ENCODE results near the gene C1orf115. TPM values are rescaled to one million over a fixed set of nuclear protein-coding genes. Genes with fewer than 3 reads are reported as not detected.
"Not testable (repeated sequence)": the region's sequence is repeated elsewhere in the genome, so short reads cannot be mapped to it uniquely, and the experiment has no call there.

Gene C1orf115
- total RNA-seq, 1 donor from 2014 or later = 7.5 TPM

GRCh38 chr1:220730486-220730885, 40.3 kb downstream of the C1orf115 start:
- no peaks in the 10 kb centered on the region for H3K36me3 Mint-ChIP-seq
- no peak for TF ChIP-seq CTCF (conservative IDR thresholded peaks at IDR 0.05)
- H3K27ac Mint-ChIP-seq = no peak overlapping the region
- no peak overlapping the region for H3K4me3 Mint-ChIP-seq
- no peaks in the 10 kb centered on the region for H3K4me1 Mint-ChIP-seq (ENCODE audit: unreplicated experiment)
- H3K9me3 Mint-ChIP-seq = no peaks in the 10 kb centered on the region
- H3K27me3 Mint-ChIP-seq = peaks cover 9% of the 10 kb centered on the region
- no peak for DNase-seq (ENCODE audit: extremely low spot score, unreplicated experiment)

GRCh38 chr1:220732137-220732536, 42.0 kb downstream of the C1orf115 start:
- Mint-ChIP-seq H3K4me3 (no peak overlapping the region), H3K4me1 (ENCODE audit: unreplicated experiment) (no peaks in the 10 kb centered on the region), H3K36me3 (no peaks in the 10 kb centered on the region), H3K9me3 (no peaks in the 10 kb centered on the region), H3K27ac (no peak overlapping the region), H3K27me3 (peaks cover 1% of the 10 kb centered on the region)
- TF ChIP-seq CTCF (conservative IDR thresholded peaks at IDR 0.05) = no peak
- DNase-seq (ENCODE audit: extremely low spot score, unreplicated experiment) = no peak

DNA sequence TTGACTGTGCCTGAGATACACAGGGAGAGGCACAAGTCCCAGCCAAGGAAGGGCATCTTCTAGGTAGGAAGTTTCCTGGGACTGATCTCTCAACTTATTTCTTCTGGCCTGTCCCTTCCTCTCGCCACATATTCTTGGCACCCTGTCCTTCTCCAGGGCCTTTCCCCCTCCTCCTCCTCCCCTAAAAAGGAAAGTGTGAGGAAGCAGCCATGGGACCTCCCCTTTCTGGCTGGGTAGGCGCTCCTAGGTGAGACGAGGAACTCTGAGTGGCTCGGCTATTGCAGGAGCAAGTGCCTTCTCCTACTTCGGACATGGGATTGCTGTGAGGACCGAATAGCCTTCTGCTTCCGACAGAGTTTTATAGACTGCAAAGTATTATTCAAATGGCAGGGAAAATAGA, 42.5 kb downstream of the C1orf115 start:
- TF ChIP-seq CTCF (conservative IDR thresholded peaks at IDR 0.05) = no peak
- Mint-ChIP-seq H3K27me3 (no peaks in the 10 kb centered on the region), H3K4me3 (no peak overlapping the region), H3K9me3 (no peaks in the 10 kb centered on the region), H3K27ac (no peak overlapping the region), H3K4me1 (ENCODE audit: unreplicated experiment) (no peaks in the 10 kb centered on the region), H3K36me3 (no peaks in the 10 kb centered on the region)
- no peak for DNase-seq (ENCODE audit: extremely low spot score, unreplicated experiment)

- H3K27me3 Mint-ChIP-seq = no peaks in the 10 kb centered on the region
- peak; percentile 79 for DNase-seq (ENCODE audit: extremely low spot score, unreplicated experiment)
- H3K9me3 Mint-ChIP-seq = no peaks in the 10 kb centered on the region
- H3K27ac Mint-ChIP-seq = no peak overlapping the region
- peak; percentile 86 for TF ChIP-seq CTCF (conservative IDR thresholded peaks at IDR 0.05)
- no peaks in the 10 kb centered on the region for H3K36me3 Mint-ChIP-seq
- no peak overlapping the region for H3K4me3 Mint-ChIP-seq
- no peaks in the 10 kb centered on the region for H3K4me1 Mint-ChIP-seq (ENCODE audit: unreplicated experiment)
Observed at GRCh38 chr1:220733086-220733601, 43.0 kb downstream of the C1orf115 start.

DNA sequence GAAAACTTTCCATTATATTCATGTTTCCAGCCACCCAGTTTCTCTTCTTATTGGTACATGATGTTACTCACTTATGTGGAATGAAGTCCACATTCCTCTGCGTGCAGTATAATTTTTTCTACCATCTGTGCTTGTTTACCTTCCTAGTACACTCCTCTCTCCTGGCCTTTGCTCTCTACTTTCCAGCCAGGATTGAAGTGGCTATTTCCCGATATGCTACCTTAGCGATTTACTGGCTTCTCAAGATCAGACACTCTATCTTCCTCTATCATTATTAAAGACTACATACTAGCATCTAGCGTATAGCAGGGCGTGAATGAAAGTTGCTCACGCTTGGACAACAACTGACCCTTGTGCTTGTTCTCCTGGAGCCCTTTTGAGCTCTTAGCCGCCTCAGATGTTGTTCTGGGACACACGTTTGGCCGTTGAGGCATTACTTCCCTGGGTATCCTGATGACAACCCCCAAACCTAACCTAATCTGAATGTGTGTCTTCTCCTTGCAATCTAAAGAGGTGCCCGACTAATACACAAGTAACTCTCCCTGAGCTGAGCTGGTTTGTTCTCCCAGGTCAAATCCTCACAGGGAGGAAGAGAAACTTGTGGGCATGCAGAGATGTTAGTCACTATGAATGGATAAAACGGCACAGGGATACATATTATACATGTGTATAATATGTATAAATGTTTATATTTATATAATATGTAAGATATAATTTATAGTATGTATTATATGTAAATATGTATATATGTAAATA, 44.6 kb downstream of the C1orf115 start:
- no peak for DNase-seq (ENCODE audit: extremely low spot score, unreplicated experiment)
- peak overlapping the region; percentile 0 for H3K4me3 Mint-ChIP-seq
- no peaks in the 10 kb centered on the region for H3K9me3 Mint-ChIP-seq
- peak overlapping the region; percentile 11 for H3K27ac Mint-ChIP-seq
- no peaks in the 10 kb centered on the region for H3K4me1 Mint-ChIP-seq (ENCODE audit: unreplicated experiment)
- H3K36me3 Mint-ChIP-seq = no peaks in the 10 kb centered on the region
- no peak for TF ChIP-seq CTCF (conservative IDR thresholded peaks at IDR 0.05)
- no peaks in the 10 kb centered on the region for H3K27me3 Mint-ChIP-seq

- H3K27ac Mint-ChIP-seq; H3K4me1 Mint-ChIP-seq (ENCODE audit: unreplicated experiment); H3K36me3 Mint-ChIP-seq; DNase-seq (ENCODE audit: extremely low spot score, unreplicated experiment); H3K9me3 Mint-ChIP-seq; H3K27me3 Mint-ChIP-seq; H3K4me3 Mint-ChIP-seq: not testable (repeated sequence)
Observed at GRCh38 chr1:220736283-220736682, 46.1 kb downstream of the C1orf115 start.

Measured in type B pancreatic cell (in vitro differentiated cells).